MM.1S (cell line): Measurements from ENCODE around the gene LEMD2.

Experiments used
- DNase-seq: peaks from one replicate; pipeline ENCODE4 v3.0.0-alpha.2; 2015
- H2AFZ ChIP-seq: fragments of 300-600 bp; sonication (generic); 2 replicates; pipeline ENCODE4 v1.6.0; 2016; ENCODE audit warnings: antibody characterized with exemption, low read length
- H3F3A ChIP-seq: fragments of 300-600 bp; sonication (generic); 2 replicates; pipeline ENCODE4 v1.6.1; 2016; ENCODE audit warnings: mild to moderate bottlenecking, antibody characterized with exemption, low read length, moderate library complexity, mixed read lengths; ENCODE audit not compliant: insufficient read depth
- H3K27ac ChIP-seq: fragments of 300-600 bp; sonication (generic); 2 replicates; pipeline ENCODE4 v1.5.1; 2016; ENCODE audit warnings: mild to moderate bottlenecking, low read length
- H3K27me3 ChIP-seq: fragments of 300-600 bp; sonication (generic); replicated peaks from 2 replicates; pipeline ENCODE4 v1.6.0; 2016; ENCODE audit warnings: low read length; ENCODE audit not compliant: insufficient read depth
- H3K36me3 ChIP-seq: fragments of 300-600 bp; sonication (generic); replicated peaks from 2 replicates; pipeline ENCODE4 v1.6.1; 2016; ENCODE audit warnings: mild to moderate bottlenecking, low read length, mixed read lengths; ENCODE audit not compliant: insufficient read depth
- H3K4me1 ChIP-seq: fragments of 300-600 bp; sonication (generic); 2 replicates; pipeline ENCODE4 v1.6.1; 2016; ENCODE audit warnings: low read length, mixed read lengths
- H3K4me2 ChIP-seq: fragments of 300-600 bp; sonication (generic); 2 replicates; pipeline ENCODE4 v1.6.0; 2016; ENCODE audit warnings: low read depth, low read length
- H3K4me3 ChIP-seq: fragments of 300-600 bp; sonication (generic); 2 replicates; pipeline ENCODE4 v1.5.1; 2016; ENCODE audit warnings: low read length, mixed read lengths
- H3K79me2 ChIP-seq: fragments of 300-600 bp; sonication (generic); 2 replicates; pipeline ENCODE4 v1.6.1; 2016; ENCODE audit warnings: mixed run types, low read length, mixed read lengths
- H3K9ac ChIP-seq: fragments of 300-600 bp; sonication (generic); 2 replicates; pipeline ENCODE4 v1.6.1; 2016; ENCODE audit warnings: low read length, mixed read lengths
- H3K9me2 ChIP-seq: fragments of 300-600 bp; sonication (generic); replicated peaks from 2 replicates; pipeline ENCODE4 v1.6.1; 2016; ENCODE audit warnings: mild to moderate bottlenecking, low read length, mixed read lengths; ENCODE audit not compliant: insufficient read depth
- H3K9me3 ChIP-seq: fragments of 300-600 bp; sonication (generic); replicated peaks from 2 replicates; pipeline ENCODE4 v1.6.1; 2016; ENCODE audit warnings: mild to moderate bottlenecking, low read length, mixed read lengths; ENCODE audit not compliant: insufficient read depth
- H4K20me1 ChIP-seq: fragments of 300-600 bp; sonication (generic); 2 replicates; pipeline ENCODE4 v1.6.1; 2016; ENCODE audit warnings: mild to moderate bottlenecking, low read length, moderate library complexity, mixed read lengths; ENCODE audit not compliant: insufficient read depth
- EZH2 ChIP-seq: fragments of 300-600 bp; sonication (generic); optimal IDR thresholded peaks from 2 replicates; pipeline ENCODE3; 2017; ENCODE audit warnings: low read depth, mild to moderate bottlenecking, antibody characterized with exemption, low read length, mixed read lengths
- EZH2phosphoT487 ChIP-seq: fragments of 300-600 bp; sonication (generic); IDR thresholded peaks from 2 replicates; pipeline ENCODE4 v1.6.1; 2018; ENCODE audit warnings: antibody characterized with exemption, low read length
- TF ChIP-seq, protein P1 (sequence below): fragments of 300-600 bp; sonication (generic); IDR thresholded peaks from 2 replicates; pipeline ENCODE4 v1.5.1; 2016; ENCODE audit warnings: antibody characterized with exemption, low read length, mixed read lengths

The LEMD2 gene

DNA sequence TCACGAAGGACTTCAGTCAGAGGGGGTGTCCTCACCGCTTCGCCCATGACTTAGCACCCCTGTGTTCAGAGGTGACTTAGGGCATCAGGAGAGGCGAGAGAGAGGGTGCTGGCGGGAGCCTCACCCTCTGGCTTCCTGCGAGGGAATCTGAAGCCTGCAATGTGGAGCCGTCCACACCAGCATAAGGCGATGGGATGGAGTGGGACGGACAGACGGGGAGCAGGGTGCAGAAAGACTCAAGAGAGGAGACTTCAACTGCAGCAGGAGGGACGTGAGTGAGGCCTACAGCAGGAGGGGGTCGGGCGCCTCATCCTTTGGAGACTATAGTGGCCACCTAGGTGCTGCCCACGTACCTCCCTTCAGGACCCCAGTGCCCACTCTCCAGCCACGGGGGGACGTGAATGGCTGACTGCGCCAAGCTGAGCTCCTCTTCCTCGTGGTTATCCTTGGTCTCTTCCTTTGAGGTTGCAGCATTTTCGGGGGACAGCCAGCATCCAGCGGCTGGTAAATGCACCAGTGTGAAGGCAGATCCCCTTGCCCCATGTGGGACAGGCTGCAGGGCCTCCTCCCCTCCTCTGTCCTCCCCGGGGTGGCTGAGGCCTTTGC is 41.8 kb upstream of the LEMD2 start:
- TF ChIP-seq EZH2 (no peak), EZH2phosphoT487 (no peak)
- TF ChIP-seq, protein P1, sequence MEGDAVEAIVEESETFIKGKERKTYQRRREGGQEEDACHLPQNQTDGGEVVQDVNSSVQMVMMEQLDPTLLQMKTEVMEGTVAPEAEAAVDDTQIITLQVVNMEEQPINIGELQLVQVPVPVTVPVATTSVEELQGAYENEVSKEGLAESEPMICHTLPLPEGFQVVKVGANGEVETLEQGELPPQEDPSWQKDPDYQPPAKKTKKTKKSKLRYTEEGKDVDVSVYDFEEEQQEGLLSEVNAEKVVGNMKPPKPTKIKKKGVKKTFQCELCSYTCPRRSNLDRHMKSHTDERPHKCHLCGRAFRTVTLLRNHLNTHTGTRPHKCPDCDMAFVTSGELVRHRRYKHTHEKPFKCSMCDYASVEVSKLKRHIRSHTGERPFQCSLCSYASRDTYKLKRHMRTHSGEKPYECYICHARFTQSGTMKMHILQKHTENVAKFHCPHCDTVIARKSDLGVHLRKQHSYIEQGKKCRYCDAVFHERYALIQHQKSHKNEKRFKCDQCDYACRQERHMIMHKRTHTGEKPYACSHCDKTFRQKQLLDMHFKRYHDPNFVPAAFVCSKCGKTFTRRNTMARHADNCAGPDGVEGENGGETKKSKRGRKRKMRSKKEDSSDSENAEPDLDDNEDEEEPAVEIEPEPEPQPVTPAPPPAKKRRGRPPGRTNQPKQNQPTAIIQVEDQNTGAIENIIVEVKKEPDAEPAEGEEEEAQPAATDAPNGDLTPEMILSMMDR: no peak
- Histone ChIP-seq H3K9ac (no peak overlapping the region), H3K27me3 (peaks cover 66% of the 10 kb centered on the region), H3K27ac (no peak overlapping the region), H3K4me1 (no peaks in the 10 kb centered on the region), H3K4me2 (no peak overlapping the region), H3K36me3 (no peaks in the 10 kb centered on the region), H3K9me3 (no peaks in the 10 kb centered on the region), H3F3A (no peaks in the 10 kb centered on the region), H3K9me2 (no peaks in the 10 kb centered on the region), H4K20me1 (no peaks in the 10 kb centered on the region), H3K79me2 (no peaks in the 10 kb centered on the region), H3K4me3 (no peak overlapping the region), H2AFZ (no peak overlapping the region)
- no peak for DNase-seq

DNA sequence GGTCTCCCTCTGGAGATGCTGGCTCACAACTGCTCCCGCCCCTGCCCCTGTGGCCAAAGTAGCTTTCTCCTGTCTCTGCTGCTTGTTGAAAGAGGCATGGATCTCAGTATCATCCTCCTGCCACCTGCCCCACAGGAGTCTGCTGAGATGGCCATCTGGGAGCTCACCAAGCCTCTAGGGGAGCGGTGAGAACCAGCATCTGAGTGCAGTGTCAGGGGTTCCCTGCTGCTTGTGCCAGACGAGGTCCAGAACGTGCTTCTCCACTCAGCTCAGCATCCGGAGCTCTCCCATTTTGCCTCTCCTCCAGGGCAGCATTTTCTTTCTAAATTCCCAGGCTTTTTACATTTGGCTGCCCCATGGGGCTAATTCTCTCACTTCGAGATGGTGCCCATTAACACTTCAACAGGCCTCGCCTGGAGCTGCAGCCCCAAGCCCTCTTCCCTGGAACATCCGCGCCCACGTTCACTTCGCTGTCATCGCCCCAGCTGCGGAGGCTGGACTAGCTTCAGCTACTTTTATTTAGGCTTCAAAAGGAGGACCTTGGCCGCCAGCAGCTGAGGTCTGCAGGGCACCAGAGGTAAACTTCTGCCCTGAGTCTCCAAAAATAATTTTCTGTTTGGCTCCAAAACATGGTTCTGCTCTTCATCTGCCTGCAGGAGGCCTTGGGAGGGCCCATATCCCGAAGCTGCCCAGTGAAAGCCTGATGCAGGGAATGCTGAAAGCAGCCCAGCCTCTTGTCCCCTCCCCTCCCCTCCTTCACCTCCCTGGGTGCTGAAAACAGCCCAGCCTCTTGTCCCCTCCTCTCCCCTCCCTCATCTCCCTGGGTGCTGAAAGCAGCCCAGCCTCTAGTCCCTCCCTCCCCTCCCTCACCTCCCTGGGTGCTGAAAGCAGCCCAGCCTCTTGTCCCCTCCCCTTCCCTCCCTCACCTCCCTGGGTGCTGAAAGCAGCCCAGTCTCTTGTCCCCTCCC is 40.1 kb upstream of the LEMD2 start:
- Histone ChIP-seq H3K27ac (no peak overlapping the region), H2AFZ (no peak overlapping the region)

DNA sequence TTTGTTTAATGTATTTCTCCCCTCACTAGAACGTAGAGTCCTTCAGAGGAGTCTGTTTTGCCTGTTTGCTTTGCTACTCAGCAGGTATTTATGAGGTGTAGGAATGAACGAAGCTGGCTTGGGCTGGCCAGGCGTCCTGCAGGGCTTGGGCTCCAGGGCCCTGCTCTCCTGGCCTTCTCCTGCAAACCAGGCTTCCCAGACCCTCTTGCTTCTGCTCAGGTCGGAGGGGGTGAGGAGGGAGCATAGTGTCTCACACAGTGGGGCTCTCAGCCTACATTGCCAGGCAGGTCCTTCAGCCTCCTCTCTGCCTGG is 39.5 kb upstream of the LEMD2 start:
- Histone ChIP-seq H3K79me2 (no peaks in the 10 kb centered on the region), H3K4me3 (no peak overlapping the region), H3K9me3 (no peaks in the 10 kb centered on the region), H4K20me1 (no peaks in the 10 kb centered on the region), H3K4me2 (no peak overlapping the region), H3K36me3 (no peaks in the 10 kb centered on the region), H3K27me3 (peaks cover 77% of the 10 kb centered on the region), H3F3A (no peaks in the 10 kb centered on the region), H3K9ac (no peak overlapping the region), H2AFZ (no peak overlapping the region), H3K9me2 (no peaks in the 10 kb centered on the region), H3K4me1 (no peaks in the 10 kb centered on the region), H3K27ac (no peak overlapping the region)
- no peak for TF ChIP-seq EZH2
- no peak for DNase-seq

More for the DNA sequence above, 40.1 kb upstream of the LEMD2 start:
- Histone ChIP-seq H3K9ac (no peak overlapping the region), H3K36me3 (no peaks in the 10 kb centered on the region), H3K4me1 (no peaks in the 10 kb centered on the region), H4K20me1 (no peaks in the 10 kb centered on the region), H3K27me3 (peaks cover 77% of the 10 kb centered on the region), H3K4me2 (no peak overlapping the region), H3K9me3 (no peaks in the 10 kb centered on the region), H3K9me2 (no peaks in the 10 kb centered on the region), H3K79me2 (no peaks in the 10 kb centered on the region), H3F3A (no peaks in the 10 kb centered on the region), H3K4me3 (no peak overlapping the region)
- TF ChIP-seq EZH2 (no peak), EZH2phosphoT487 (no peak)
- TF ChIP-seq, protein P1: no peak
- no peak for DNase-seq
